GM06990 (cell line): ENCODE results near the gene PALM.
"Not testable (repeated sequence)": the region's sequence is repeated elsewhere in the genome, so short reads cannot be mapped to it uniquely, and the experiment has no call there.

Experiments
- DNase-seq: peaks from one replicate; pipeline ENCODE4 v3.0.0-alpha.2; 2011; ENCODE audit not compliant: insufficient read length; ENCODE audit errors: extremely low read depth
- H3K27me3 ChIP-seq: replicated peaks from 2 replicates; pipeline ENCODE4 v1.6.0; 2011; ENCODE audit warnings: low read length; ENCODE audit not compliant: control insufficient read depth, insufficient read depth
- H3K36me3 ChIP-seq: 2 replicates; pipeline ENCODE4 v1.5.1; 2011; ENCODE audit warnings: low read length; ENCODE audit not compliant: control insufficient read depth, insufficient read depth
- H3K4me3 ChIP-seq: replicated peaks from 2 replicates; pipeline ENCODE4 v1.5.1; 2011; ENCODE audit warnings: low read depth, mild to moderate bottlenecking, control low read depth, low read length
- CTCF ChIP-seq: IDR thresholded peaks from 2 replicates; pipeline ENCODE4 v1.5.1; 2011; ENCODE audit warnings: low read length, control low read depth, mild to moderate bottlenecking, inconsistent platforms; ENCODE audit not compliant: insufficient read depth, poor library complexity, severe bottlenecking

The PALM gene

GRCh38 chr19:662962-663681, 45.6 kb upstream of the PALM start, which contains the start of gene RNF126:
Gene RNF126 (minus strand): TSS chr19:663214. CDS start chr19:663121, 93 bp downstream.
- DNase-seq: peak; percentile 96
- no peaks in the 10 kb centered on the region for H3K27me3 ChIP-seq
- peak within 1 kb of the TSS; percentile 97 for H3K4me3 ChIP-seq
- TF ChIP-seq CTCF: no peak
- peaks cover 8% of the 10 kb centered on the region for H3K36me3 ChIP-seq

GRCh38 chr19:663682-664117, 45.0 kb upstream of the PALM start:
- H3K27me3 ChIP-seq: no peaks in the 10 kb centered on the region
- H3K36me3 ChIP-seq: peaks cover 3% of the 10 kb centered on the region
- H3K4me3 ChIP-seq: peak overlapping the region; percentile 52
- no peak for TF ChIP-seq CTCF
- DNase-seq: no peak

GRCh38 chr19:664913-665443, 43.8 kb upstream of the PALM start:
- peak; percentile 81 for DNase-seq
- Histone ChIP-seq H3K36me3 (no peaks in the 10 kb centered on the region), H3K4me3 (no peak overlapping the region), H3K27me3 (no peaks in the 10 kb centered on the region)
- peak; percentile 96 for TF ChIP-seq CTCF

GRCh38 chr19:666985-667573, 41.7 kb upstream of the PALM start:
- H3K36me3 ChIP-seq, H3K27me3 ChIP-seq, H3K4me3 ChIP-seq: not testable (repeated sequence)
- peak; percentile 3 for DNase-seq

GRCh38 chr19:668675-669434, 39.9 kb upstream of the PALM start:
- not testable (repeated sequence) for H3K27me3 ChIP-seq, DNase-seq, H3K36me3 ChIP-seq, H3K4me3 ChIP-seq

- Histone ChIP-seq H3K27me3 (no peaks in the 10 kb centered on the region), H3K36me3 (no peaks in the 10 kb centered on the region), H3K4me3 (no peak overlapping the region)
- peak; percentile 24 for DNase-seq
- TF ChIP-seq CTCF: peak; percentile 2
Observed at GRCh38 chr19:670609-671075, 38.1 kb upstream of the PALM start.
